Measurements from ENCODE around the gene MT1H.

Gene MT1H

GRCh38 chr16:56629531-56629930, 40.1 kb upstream of the MT1H start:
- no peak overlapping the region for H3K27ac ChIP-seq
- H2AFZ ChIP-seq (ENCODE audit: low read depth), result no peak overlapping the region
- H4K20me1 ChIP-seq (ENCODE audit: insufficient read depth), result no peaks in the 10 kb centered on the region
- H3K4me2 ChIP-seq, result no peak overlapping the region
- no peaks in the 10 kb centered on the region for H3K79me2 ChIP-seq (ENCODE audit: insufficient read depth, low read depth)
- TF ChIP-seq, protein P1, sequence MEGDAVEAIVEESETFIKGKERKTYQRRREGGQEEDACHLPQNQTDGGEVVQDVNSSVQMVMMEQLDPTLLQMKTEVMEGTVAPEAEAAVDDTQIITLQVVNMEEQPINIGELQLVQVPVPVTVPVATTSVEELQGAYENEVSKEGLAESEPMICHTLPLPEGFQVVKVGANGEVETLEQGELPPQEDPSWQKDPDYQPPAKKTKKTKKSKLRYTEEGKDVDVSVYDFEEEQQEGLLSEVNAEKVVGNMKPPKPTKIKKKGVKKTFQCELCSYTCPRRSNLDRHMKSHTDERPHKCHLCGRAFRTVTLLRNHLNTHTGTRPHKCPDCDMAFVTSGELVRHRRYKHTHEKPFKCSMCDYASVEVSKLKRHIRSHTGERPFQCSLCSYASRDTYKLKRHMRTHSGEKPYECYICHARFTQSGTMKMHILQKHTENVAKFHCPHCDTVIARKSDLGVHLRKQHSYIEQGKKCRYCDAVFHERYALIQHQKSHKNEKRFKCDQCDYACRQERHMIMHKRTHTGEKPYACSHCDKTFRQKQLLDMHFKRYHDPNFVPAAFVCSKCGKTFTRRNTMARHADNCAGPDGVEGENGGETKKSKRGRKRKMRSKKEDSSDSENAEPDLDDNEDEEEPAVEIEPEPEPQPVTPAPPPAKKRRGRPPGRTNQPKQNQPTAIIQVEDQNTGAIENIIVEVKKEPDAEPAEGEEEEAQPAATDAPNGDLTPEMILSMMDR (conservative IDR thresholded peaks at IDR 0.05; ENCODE audit: low read depth, low read length), result no peak
- no peak overlapping the region for H3K9ac ChIP-seq
- no peak overlapping the region for H3K4me3 ChIP-seq (IDR thresholded peaks at IDR 0.05; ENCODE audit: insufficient read depth, low read depth, low read length)
- no peaks in the 10 kb centered on the region for H3K4me1 ChIP-seq (ENCODE audit: low read depth, poor library complexity, severe bottlenecking)
- no peaks in the 10 kb centered on the region for H3K36me3 ChIP-seq (ENCODE audit: insufficient read depth)
- peaks cover under 1% of the 10 kb centered on the region; the same call in 1 of the 2 replicates for H3K27me3 ChIP-seq (ENCODE audit: insufficient read depth, low read depth)

DNA sequence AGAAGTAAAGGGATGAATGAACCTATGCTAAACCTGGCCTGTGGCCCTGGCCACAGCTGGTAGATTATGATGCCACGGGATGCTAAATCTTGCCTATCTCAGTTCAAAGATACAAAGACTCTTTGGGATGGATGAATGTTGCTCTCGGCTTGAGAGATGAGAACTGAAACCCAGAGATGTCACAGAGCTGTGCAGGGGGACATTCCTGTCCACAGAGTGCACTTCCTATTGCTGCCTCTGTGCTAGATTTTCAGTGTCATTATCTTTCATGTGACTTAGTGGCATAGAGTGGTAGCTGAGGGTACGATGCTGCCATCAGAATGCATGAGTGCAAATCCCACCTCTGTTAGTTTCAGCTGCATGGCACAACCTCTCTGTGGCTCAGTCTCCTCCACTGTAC, 39.5 kb upstream of the MT1H start:
- H3K79me2 ChIP-seq (ENCODE audit: insufficient read depth, low read depth), result no peaks in the 10 kb centered on the region
- no peak overlapping the region for H2AFZ ChIP-seq (ENCODE audit: low read depth)
- H3K9ac ChIP-seq, result no peak overlapping the region
- H3K4me3 ChIP-seq (IDR thresholded peaks at IDR 0.05; ENCODE audit: insufficient read depth, low read depth, low read length), result no peak overlapping the region
- TF ChIP-seq, protein P1 (conservative IDR thresholded peaks at IDR 0.05; ENCODE audit: low read depth, low read length), result no peak
- H4K20me1 ChIP-seq (ENCODE audit: insufficient read depth), result no peaks in the 10 kb centered on the region
- no peaks in the 10 kb centered on the region for H3K36me3 ChIP-seq (ENCODE audit: insufficient read depth)
- H3K27ac ChIP-seq, result no peak overlapping the region
- H3K4me1 ChIP-seq (ENCODE audit: low read depth, poor library complexity, severe bottlenecking), result no peaks in the 10 kb centered on the region
- H3K4me2 ChIP-seq, result no peak overlapping the region
- peaks cover 3% of the 10 kb centered on the region; the same call in 1 of the 2 replicates for H3K27me3 ChIP-seq (ENCODE audit: insufficient read depth, low read depth)

DNA sequence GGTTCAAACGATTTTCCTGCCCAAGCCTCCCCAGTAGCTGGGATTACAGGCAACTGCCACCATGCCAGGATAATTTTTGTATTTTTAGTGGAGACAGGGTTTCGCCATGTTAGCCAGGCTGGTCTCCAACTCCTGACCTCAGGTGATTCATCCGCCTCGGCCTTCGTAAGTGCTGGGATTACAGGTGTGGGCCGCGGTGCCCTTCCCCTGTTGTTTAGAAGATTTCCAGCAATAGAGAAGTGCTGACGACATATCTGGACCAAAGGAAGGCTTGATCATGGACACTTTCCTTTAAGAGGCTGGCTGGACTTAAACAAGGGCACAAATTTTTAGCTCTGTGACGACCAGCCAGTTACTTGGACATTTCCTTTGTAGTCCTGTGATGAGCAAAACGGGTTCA, 38.4 kb upstream of the MT1H start:
- TF ChIP-seq, protein P1 (conservative IDR thresholded peaks at IDR 0.05; ENCODE audit: low read depth, low read length), result no peak
- Histone ChIP-seq H3K4me2 (no peak overlapping the region), H3K4me1 (ENCODE audit: low read depth, poor library complexity, severe bottlenecking) (no peaks in the 10 kb centered on the region), H3K27ac (no peak overlapping the region), H3K9ac (no peak overlapping the region), H3K36me3 (ENCODE audit: insufficient read depth) (no peaks in the 10 kb centered on the region), H3K27me3 (ENCODE audit: insufficient read depth, low read depth) (peaks cover 6% of the 10 kb centered on the region; the same call in 1 of the 2 replicates), H2AFZ (ENCODE audit: low read depth) (no peak overlapping the region), H4K20me1 (ENCODE audit: insufficient read depth) (no peaks in the 10 kb centered on the region), H3K79me2 (ENCODE audit: insufficient read depth, low read depth) (no peaks in the 10 kb centered on the region), H3K4me3 (IDR thresholded peaks at IDR 0.05; ENCODE audit: insufficient read depth, low read depth, low read length) (no peak overlapping the region)

- Histone ChIP-seq H3K27me3 (ENCODE audit: insufficient read depth, low read depth) (peaks cover 6% of the 10 kb centered on the region; the same call in 1 of the 2 replicates), H3K4me2 (no peak overlapping the region), H3K4me3 (IDR thresholded peaks at IDR 0.05; ENCODE audit: insufficient read depth, low read depth, low read length) (no peak overlapping the region), H2AFZ (ENCODE audit: low read depth) (no peak overlapping the region), H3K4me1 (ENCODE audit: low read depth, poor library complexity, severe bottlenecking) (no peaks in the 10 kb centered on the region), H3K27ac (no peak overlapping the region), H3K79me2 (ENCODE audit: insufficient read depth, low read depth) (no peaks in the 10 kb centered on the region), H3K9ac (no peak overlapping the region), H3K36me3 (ENCODE audit: insufficient read depth) (no peaks in the 10 kb centered on the region), H4K20me1 (ENCODE audit: insufficient read depth) (no peaks in the 10 kb centered on the region)
- TF ChIP-seq, protein P1 (conservative IDR thresholded peaks at IDR 0.05; ENCODE audit: low read depth, low read length), result no peak
Observed at GRCh38 chr16:56631832-56632155, 37.8 kb upstream of the MT1H start.
